K562 (cell line): ENCODE results near the gene ASIC1. TPM values are rescaled to one million over a fixed set of nuclear protein-coding genes. Genes with fewer than 3 reads are reported as not detected.

Source experiments
- ATAC-seq: fragments of 200-7000 bp; cut with Tn5 transposase; 3 replicates; pipeline ENCODE4 v1.9.1; 2020; ENCODE audit warnings: moderate library complexity
- BruUV-seq: library from RNA; stranded (reverse); fragments of 400-500 nt; replicated peaks from 2 replicates; lab custom pipeline; 2021; lab: Mats Ljungman, UMichigan
- CTCF ChIA-PET: fragments of 300-600 bp; formaldehyde crosslinking; extraction: SDS; loops from one replicate; lab custom pipeline; 2021; ENCODE audit warnings: low intra/inter-chr PET ratio; lab: Yijun Ruan, JAX
- POLR2A ChIA-PET: fragments of 300-600, 350-650 bp; sonication (Branson Sonifier 250); formaldehyde crosslinking; extraction: SDS; loops from one replicate; lab custom pipeline; 2021; ENCODE audit warnings: antibody characterized with exemption, inconsistent platforms; lab: Yijun Ruan, JAX
- DNase-seq, 4 experiments: peaks; one replicate each; pipeline versions ENCODE4 v3.0.0 to v3.0.0-alpha.2; 2011 to 2018; ENCODE audit warnings: low spot score in 3 of 4, mixed read lengths in 3 of 4; ENCODE audit errors: extremely low read depth in 1 of 4
- FAIRE-seq: peaks from 2 replicates; lab custom pipeline; 2011; peaks lifted over from hg19 to GRCh38; lab: Jason Lieb, UNC
- H2AFZ ChIP-seq: 2 replicates; pipeline ENCODE4 v1.6.0; 2011; ENCODE audit warnings: low read depth, low read length, control low read depth, inconsistent platforms
- H3K27ac ChIP-seq: fragments of 200-600 bp; 3 replicates; pipeline ENCODE4 v1.8.0; 2011; ENCODE audit warnings: low read depth, mild to moderate bottlenecking, control low read depth, inconsistent platforms, low read length, moderate library complexity, mixed read lengths; ENCODE audit errors: extremely low read depth
- H3K27me3 ChIP-seq, 2 experiments: fragments of 300-600 bp in 1 of 2; 2 replicates in 1 of 2; 3 replicates in 1 of 2; pipeline versions ENCODE4 v1.6.0 to v1.8.0; 2011; ENCODE audit warnings: inconsistent platforms in 2 of 2, low read length in 2 of 2, mild to moderate bottlenecking in 1 of 2, mixed read lengths in 1 of 2, moderate library complexity in 1 of 2; ENCODE audit not compliant: control insufficient read depth in 2 of 2, insufficient read depth in 2 of 2
- H3K36me3 ChIP-seq: fragments of 300-600 bp; 3 replicates; pipeline ENCODE4 v1.8.0; 2011; ENCODE audit warnings: mild to moderate bottlenecking, low read length, inconsistent platforms; ENCODE audit not compliant: control insufficient read depth, insufficient read depth
- H3K4me1 ChIP-seq, 2 experiments: fragments of 200-600 bp in 1 of 2; replicated peaks in 1 of 2; 2 replicates in 1 of 2; 3 replicates in 1 of 2; pipeline versions ENCODE4 v1.5.1 to v1.8.0; 2011; ENCODE audit warnings: inconsistent platforms in 2 of 2, low read length in 2 of 2, mild to moderate bottlenecking in 1 of 2, mixed read lengths in 1 of 2, moderate library complexity in 1 of 2; ENCODE audit not compliant: control insufficient read depth in 2 of 2, insufficient read depth in 2 of 2
- H3K4me2 ChIP-seq: 2 replicates; pipeline ENCODE4 v1.6.1; 2011; ENCODE audit warnings: low read length, control low read depth, inconsistent platforms, mixed read lengths; ENCODE audit not compliant: insufficient read depth
- H3K4me3 ChIP-seq: fragments of 200-600 bp; sonication (generic), shearing (Covaris generic); 2 replicates; pipeline ENCODE4 v1.5.1; 2016; ENCODE audit warnings: control low read depth, inconsistent platforms
- H3K79me2 ChIP-seq: fragments of 200-600 bp; 3 replicates; pipeline ENCODE4 v1.8.0; 2011; ENCODE audit warnings: low read length, inconsistent platforms; ENCODE audit not compliant: control insufficient read depth, insufficient read depth
- H3K9ac ChIP-seq, 2 experiments: 2 replicates each; pipeline versions ENCODE4 v1.6.0 to v1.6.1; 2011; ENCODE audit warnings: low read depth in 2 of 2, low read length in 2 of 2, control low read depth in 1 of 2, inconsistent platforms in 1 of 2, mild to moderate bottlenecking in 1 of 2, mixed read lengths in 1 of 2; ENCODE audit not compliant: insufficient read depth in 1 of 2
- H3K9me1 ChIP-seq: one replicate; pipeline ENCODE4 v1.6.0; 2011; ENCODE audit warnings: inconsistent platforms, mild to moderate bottlenecking, low read length, moderate library complexity; ENCODE audit not compliant: control insufficient read depth, insufficient read depth
- H3K9me3 ChIP-seq: replicated peaks from 2 replicates; pipeline ENCODE4 v1.5.1; 2011; ENCODE audit warnings: low read depth, low read length, inconsistent platforms; ENCODE audit not compliant: control insufficient read depth, insufficient read depth
- H4K20me1 ChIP-seq: replicated peaks from 2 replicates; pipeline ENCODE4 v1.6.1; 2011; ENCODE audit warnings: low read length, inconsistent platforms, mixed read lengths; ENCODE audit not compliant: control insufficient read depth, insufficient read depth
- FOS ChIP-seq: IDR thresholded peaks from 3 replicates; pipeline ENCODE4 v1.6.1; 2011; ENCODE audit not compliant: insufficient read length; ENCODE audit errors: extremely low read depth
- KAT8 ChIP-seq: fragments of 450-650 bp; IDR thresholded peaks from 2 replicates; pipeline ENCODE4 v1.6.1; 2016; ENCODE audit warnings: low read depth, mild to moderate bottlenecking
- KDM5B ChIP-seq: fragments of 200-600 bp; sonication (generic); IDR thresholded peaks from 2 replicates; pipeline ENCODE4 v1.6.1; 2012; ENCODE audit warnings: low read depth, mild to moderate bottlenecking, moderate library complexity, low read length, control low read depth, inconsistent platforms; ENCODE audit not compliant: insufficient replicate concordance
- L3MBTL2 ChIP-seq: fragments of 450-650 bp; IDR thresholded peaks from 2 replicates; pipeline ENCODE4 v1.6.1; 2016; ENCODE audit warnings: mild to moderate bottlenecking, moderate library complexity
- MYC ChIP-seq, 2 experiments: fragments of 250-450 bp in 1 of 2; sonication (Bioruptor Pico) in 1 of 2; IDR thresholded peaks; 2 replicates each; pipeline versions ENCODE4 v1.5.1 to v1.6.1; 2012 to 2021; ENCODE audit warnings: low read depth in 2 of 2, borderline replicate concordance in 1 of 2, improper control_type of control experiment in 1 of 2, low read length in 1 of 2, mild to moderate bottlenecking in 1 of 2, moderate library complexity in 1 of 2
- RBM22 ChIP-seq: fragments of 200-400 bp; formaldehyde crosslinking; IDR thresholded peaks from 2 replicates; pipeline ENCODE4 v1.6.1; 2018; ENCODE audit warnings: low read length, low read depth; ENCODE audit not compliant: poor library complexity, severe bottlenecking
- SMARCC2 ChIP-seq: fragments of 450-650 bp; IDR thresholded peaks from 2 replicates; pipeline ENCODE4 v1.6.1; 2017; ENCODE audit warnings: antibody characterized with exemption, moderate library complexity, mild to moderate bottlenecking, low read depth
- XRCC3 ChIP-seq: fragments of 450-650 bp; IDR thresholded peaks from 2 replicates; pipeline ENCODE4 v1.6.1; 2017; ENCODE audit warnings: mild to moderate bottlenecking, moderate library complexity
- YY1 ChIP-seq, 3 experiments: IDR thresholded peaks; 2 replicates each; pipeline ENCODE4 v1.6.1; 2011; ENCODE audit warnings: low read length in 2 of 3, mild to moderate bottlenecking in 2 of 3, moderate library complexity in 2 of 3, borderline replicate concordance in 1 of 3, control low read depth in 1 of 3, low read depth in 1 of 3; ENCODE audit not compliant: insufficient read depth in 3 of 3, insufficient replicate concordance in 2 of 3, control insufficient read depth in 1 of 3, insufficient read length in 1 of 3; ENCODE audit errors: extremely low read depth in 1 of 3
- WGBS: fragments of 100-300 bp; shearing (Covaris generic); methylation state at CpG from one replicate; pipeline ENCODE4 v1.1.6; 2016; ENCODE audit warnings: low coverage, mixed read lengths; ENCODE audit not compliant: insufficient coverage; ENCODE audit errors: missing lambda C conversion rate; 5-methylcytosine and 5-hydroxymethylcytosine counted together
- in situ Hi-C: fragments of 300-500 bp; cut with MboI; formaldehyde crosslinking; loops from 4 replicates; pipeline ENCODE4 v1.15.0; 2018; ENCODE audit warnings: inconsistent platforms, mixed read lengths
- intact Hi-C: fragments of 100-400 bp; cut with micrococcal nuclease; formaldehyde crosslinking; loops from 2 replicates; pipeline ENCODE4 v1.14.2; 2022
- polyA plus RNA-seq, 8 experiments: library from polyadenylated mRNA; depleted of rRNA in 4 of 8; stranded (reverse) in 5 of 8; unstranded in 3 of 8; fragments of >200 nt; fragmentation: Nextera tagmentation in 2 of 8; fragmentation: Illumina TruSeq in 1 of 8; extraction: Ambion mirVana in 2 of 8; extraction: Trizol in 1 of 8; gene quantifications; 2 replicates each; pipeline versions ENCODE4 v1.2.1 to v1.2.3, GENCODE V29; 2011 to 2014; ENCODE audit warnings: inconsistent platforms in 1 of 8, missing spikeins in 1 of 8
- total RNA-seq, 7 experiments: library from RNA; depleted of rRNA in 6 of 7; stranded (reverse); fragments of >200 nt in 6 of 7; fragmentation: Illumina TruSeq in 2 of 7; extraction: Trizol in 2 of 7; gene quantifications; 2 replicates each; pipeline versions ENCODE4 v1.2.1 to v1.2.3, GENCODE V29; 2011 to 2021; ENCODE audit warnings: low replicate concordance in 1 of 7
- TF ChIP-seq, protein P1 (sequence below): fragments of 250-450 bp; sonication (Bioruptor Pico); IDR thresholded peaks from 2 replicates; pipeline ENCODE4 v1.4.0; 2020; ENCODE audit warnings: mild to moderate bottlenecking, moderate library complexity
- TF ChIP-seq, protein P2 (sequence below): fragments of 250-450 bp; sonication (Bioruptor Pico); IDR thresholded peaks from 2 replicates; pipeline ENCODE4 v1.4.0; 2020; ENCODE audit warnings: mild to moderate bottlenecking, moderate library complexity
- TF ChIP-seq, protein P3 (sequence below): sonication (generic); formaldehyde crosslinking; IDR thresholded peaks from 2 replicates; pipeline ENCODE4 v1.8.1; 2023; ENCODE audit warnings: mild to moderate bottlenecking, missing genetic modification reagents

ASIC1 gene
- total and polyA plus RNA-seq, 9 of the 15 experiments (the other 6 are each of a cell fraction or from before 2014, with no cell fraction given) = 0.01 to 1.7 (median 0.45) TPM

DNA sequence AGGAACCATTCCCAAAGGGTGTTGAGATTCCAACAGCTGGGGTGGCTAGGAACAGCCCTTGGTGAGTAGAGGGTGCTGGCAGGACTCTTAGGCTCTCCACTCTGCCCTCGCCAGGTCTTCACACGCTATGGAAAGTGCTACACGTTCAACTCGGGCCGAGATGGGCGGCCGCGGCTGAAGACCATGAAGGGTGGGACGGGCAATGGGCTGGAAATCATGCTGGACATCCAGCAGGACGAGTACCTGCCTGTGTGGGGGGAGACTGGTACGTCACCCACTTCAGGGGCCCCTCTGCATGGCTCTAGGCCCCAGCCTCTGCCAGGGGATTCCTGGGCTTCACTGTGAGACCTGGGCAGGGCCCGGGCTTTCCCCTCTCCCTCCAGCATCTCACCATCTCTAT, 19.7 kb downstream of the ASIC1 start (continued):
- TF ChIP-seq L3MBTL2 = no peak
- TF ChIP-seq, protein P1, sequence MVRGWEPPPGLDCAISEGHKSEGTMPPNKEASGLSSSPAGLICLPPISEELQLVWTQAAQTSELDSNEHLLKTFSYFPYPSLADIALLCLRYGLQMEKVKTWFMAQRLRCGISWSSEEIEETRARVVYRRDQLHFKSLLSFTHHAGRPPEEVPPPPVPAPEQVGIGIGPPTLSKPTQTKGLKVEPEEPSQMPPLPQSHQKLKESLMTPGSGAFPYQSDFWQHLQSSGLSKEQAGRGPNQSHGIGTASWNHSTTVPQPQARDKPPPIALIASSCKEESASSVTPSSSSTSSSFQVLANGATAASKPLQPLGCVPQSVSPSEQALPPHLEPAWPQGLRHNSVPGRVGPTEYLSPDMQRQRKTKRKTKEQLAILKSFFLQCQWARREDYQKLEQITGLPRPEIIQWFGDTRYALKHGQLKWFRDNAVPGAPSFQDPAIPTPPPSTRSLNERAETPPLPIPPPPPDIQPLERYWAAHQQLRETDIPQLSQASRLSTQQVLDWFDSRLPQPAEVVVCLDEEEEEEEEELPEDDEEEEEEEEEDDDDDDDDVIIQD (CRISPR knock-in tag) = no peak

DNA sequence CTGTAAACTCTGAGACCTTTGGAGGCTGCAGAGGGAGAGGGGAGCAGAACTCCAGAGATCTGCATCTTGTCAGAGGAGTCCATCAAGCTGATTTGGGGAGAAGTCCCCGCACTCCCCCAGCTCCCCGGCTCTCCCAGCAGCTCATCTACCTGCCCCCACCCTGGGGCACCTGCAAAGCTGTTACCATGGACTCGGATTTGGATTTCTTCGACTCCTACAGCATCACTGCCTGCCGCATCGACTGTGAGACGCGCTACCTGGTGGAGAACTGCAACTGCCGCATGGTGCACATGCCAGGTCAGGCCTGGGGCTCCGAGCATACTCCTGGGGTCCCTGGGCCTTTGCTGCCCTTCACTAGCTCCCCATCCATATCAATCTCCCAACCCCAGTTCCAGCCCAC, 20.9 kb downstream of the ASIC1 start:
- Histone ChIP-seq H3K4me3 (no peak overlapping the region), H3K9ac (no peak overlapping the region), H3K36me3 (no peaks in the 10 kb centered on the region), H3K9me3 (no peaks in the 10 kb centered on the region), H4K20me1 (no peaks in the 10 kb centered on the region), H3K27ac (no peak overlapping the region), H3K79me2 (no peaks in the 10 kb centered on the region), H3K4me2 (no peak overlapping the region), H2AFZ (no peak overlapping the region), H3K9me1 (peaks cover 4% of the 10 kb centered on the region), H3K4me1 (peaks cover 6 to 10% of the 10 kb centered on the region in 2 experiments; a peak in 3 of 5 replicates), H3K27me3 (no peaks in the 10 kb centered on the region)
- in situ Hi-C loops = no loop called here
- ChIA-PET CTCF (no interaction called here), POLR2A (interaction anchor here (0.6 to 0.8 kb wide), 2 partner anchors 52 to 90 kb away, joined by 3 to 4 read pairs; no protein-coding TSS in a partner anchor)
- no TSS peak for BruUV-seq
- DNase-seq = no peak
- ATAC-seq = no peak
- intact Hi-C loops = no loop called here
- 13% methylated on average over 4 of the region's 10 CpGs for WGBS
- no peak for FAIRE-seq
- TF ChIP-seq, protein P2, sequence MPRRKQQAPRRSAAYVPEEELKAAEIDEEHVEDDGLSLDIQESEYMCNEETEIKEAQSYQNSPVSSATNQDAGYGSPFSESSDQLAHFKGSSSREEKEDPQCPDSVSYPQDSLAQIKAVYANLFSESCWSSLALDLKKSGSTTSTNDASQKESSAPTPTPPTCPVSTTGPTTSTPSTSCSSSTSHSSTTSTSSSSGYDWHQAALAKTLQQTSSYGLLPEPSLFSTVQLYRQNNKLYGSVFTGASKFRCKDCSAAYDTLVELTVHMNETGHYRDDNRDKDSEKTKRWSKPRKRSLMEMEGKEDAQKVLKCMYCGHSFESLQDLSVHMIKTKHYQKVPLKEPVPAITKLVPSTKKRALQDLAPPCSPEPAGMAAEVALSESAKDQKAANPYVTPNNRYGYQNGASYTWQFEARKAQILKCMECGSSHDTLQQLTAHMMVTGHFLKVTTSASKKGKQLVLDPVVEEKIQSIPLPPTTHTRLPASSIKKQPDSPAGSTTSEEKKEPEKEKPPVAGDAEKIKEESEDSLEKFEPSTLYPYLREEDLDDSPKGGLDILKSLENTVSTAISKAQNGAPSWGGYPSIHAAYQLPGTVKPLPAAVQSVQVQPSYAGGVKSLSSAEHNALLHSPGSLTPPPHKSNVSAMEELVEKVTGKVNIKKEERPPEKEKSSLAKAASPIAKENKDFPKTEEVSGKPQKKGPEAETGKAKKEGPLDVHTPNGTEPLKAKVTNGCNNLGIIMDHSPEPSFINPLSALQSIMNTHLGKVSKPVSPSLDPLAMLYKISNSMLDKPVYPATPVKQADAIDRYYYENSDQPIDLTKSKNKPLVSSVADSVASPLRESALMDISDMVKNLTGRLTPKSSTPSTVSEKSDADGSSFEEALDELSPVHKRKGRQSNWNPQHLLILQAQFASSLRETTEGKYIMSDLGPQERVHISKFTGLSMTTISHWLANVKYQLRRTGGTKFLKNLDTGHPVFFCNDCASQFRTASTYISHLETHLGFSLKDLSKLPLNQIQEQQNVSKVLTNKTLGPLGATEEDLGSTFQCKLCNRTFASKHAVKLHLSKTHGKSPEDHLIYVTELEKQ (CRISPR knock-in tag) = no peak
- TF ChIP-seq KDM5B (no peak), RBM22 (no peak), FOS (no peak), XRCC3 (no peak), SMARCC2 (no peak), YY1 (IDR thresholded peaks at IDR 0.05; ENCODE audit: borderline replicate concordance in 1 of 3, control insufficient read depth in 1 of 3, extremely low read depth in 1 of 3, insufficient read depth in 3 of 3, insufficient read length in 1 of 3, insufficient replicate concordance in 2 of 3, low read depth in 1 of 3, low read length in 2 of 3) (no peak), MYC (IDR thresholded peaks at IDR 0.05; ENCODE audit: low read depth, low read length) (no peak), MYC (CRISPR knock-in tag; IDR thresholded peaks at IDR 0.05; ENCODE audit: borderline replicate concordance, low read depth) (no peak), KAT8 (no peak)
- TF ChIP-seq, protein P3, sequence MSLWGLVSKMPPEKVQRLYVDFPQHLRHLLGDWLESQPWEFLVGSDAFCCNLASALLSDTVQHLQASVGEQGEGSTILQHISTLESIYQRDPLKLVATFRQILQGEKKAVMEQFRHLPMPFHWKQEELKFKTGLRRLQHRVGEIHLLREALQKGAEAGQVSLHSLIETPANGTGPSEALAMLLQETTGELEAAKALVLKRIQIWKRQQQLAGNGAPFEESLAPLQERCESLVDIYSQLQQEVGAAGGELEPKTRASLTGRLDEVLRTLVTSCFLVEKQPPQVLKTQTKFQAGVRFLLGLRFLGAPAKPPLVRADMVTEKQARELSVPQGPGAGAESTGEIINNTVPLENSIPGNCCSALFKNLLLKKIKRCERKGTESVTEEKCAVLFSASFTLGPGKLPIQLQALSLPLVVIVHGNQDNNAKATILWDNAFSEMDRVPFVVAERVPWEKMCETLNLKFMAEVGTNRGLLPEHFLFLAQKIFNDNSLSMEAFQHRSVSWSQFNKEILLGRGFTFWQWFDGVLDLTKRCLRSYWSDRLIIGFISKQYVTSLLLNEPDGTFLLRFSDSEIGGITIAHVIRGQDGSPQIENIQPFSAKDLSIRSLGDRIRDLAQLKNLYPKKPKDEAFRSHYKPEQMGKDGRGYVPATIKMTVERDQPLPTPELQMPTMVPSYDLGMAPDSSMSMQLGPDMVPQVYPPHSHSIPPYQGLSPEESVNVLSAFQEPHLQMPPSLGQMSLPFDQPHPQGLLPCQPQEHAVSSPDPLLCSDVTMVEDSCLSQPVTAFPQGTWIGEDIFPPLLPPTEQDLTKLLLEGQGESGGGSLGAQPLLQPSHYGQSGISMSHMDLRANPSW = no peak
